OCI-LY3 (cell line): Measurements from ENCODE around the gene UBQLN3.

Experiments used
- H2AFZ ChIP-seq: fragments of 200-600, 300-600 bp; shearing (Covaris generic); 2 replicates; pipeline ENCODE4 v1.6.0; 2014; ENCODE audit warnings: antibody characterized with exemption, low read depth, low read length
- H3K27ac ChIP-seq: fragments of 200-600, 300-600 bp; sonication (generic); 2 replicates; pipeline ENCODE4 v1.5.1; 2014; ENCODE audit warnings: mild to moderate bottlenecking, low read length, moderate library complexity, mixed read lengths
- H3K27me3 ChIP-seq: fragments of 200-600, 300-600 bp; sonication (generic); 2 replicates; pipeline ENCODE4 v1.6.1; 2014; ENCODE audit warnings: low read depth, low read length, mixed read lengths
- H3K36me3 ChIP-seq: fragments of 200-600, 300-600 bp; sonication (generic); replicated peaks from 2 replicates; pipeline ENCODE3; 2014; ENCODE audit warnings: low read depth, low read length, mixed read lengths
- H3K4me1 ChIP-seq: fragments of 300-600, 200-600 bp; sonication (generic); 2 replicates; pipeline ENCODE4 v1.6.1; 2014; ENCODE audit warnings: low read length, mixed read lengths
- H3K4me2 ChIP-seq: fragments of 200-600, 300-600 bp; sonication (generic); 2 replicates; pipeline ENCODE4 v1.6.1; 2014; ENCODE audit warnings: low read length, mixed read lengths
- H3K4me3 ChIP-seq: fragments of 300-600, 200-600 bp; sonication (generic); 2 replicates; pipeline ENCODE4 v1.5.1; 2014; ENCODE audit warnings: antibody characterized with exemption, mild to moderate bottlenecking, low read length, moderate library complexity
- H3K79me2 ChIP-seq: fragments of 300-600, 200-600 bp; shearing (Covaris generic); 2 replicates; pipeline ENCODE4 v1.6.1; 2014; ENCODE audit warnings: mild to moderate bottlenecking, low read length, mixed read lengths
- H3K9ac ChIP-seq: fragments of 300-600, 200-600 bp; shearing (Covaris generic); 2 replicates; pipeline ENCODE4 v1.6.0; 2014; ENCODE audit warnings: mild to moderate bottlenecking, low read length, moderate library complexity
- H3K9me3 ChIP-seq: fragments of 200-600, 300-600 bp; shearing (Covaris generic); 2 replicates; pipeline ENCODE4 v1.6.1; 2014; ENCODE audit warnings: low read length, mixed read lengths; ENCODE audit not compliant: insufficient read depth
- H4K20me1 ChIP-seq: fragments of 200-600, 300-600 bp; sonication (generic); 2 replicates; pipeline ENCODE4 v1.6.1; 2016; ENCODE audit warnings: low read length, mixed read lengths; ENCODE audit not compliant: insufficient read depth
- CTCF ChIP-seq: fragments of 200-600, 300-600 bp; sonication (generic); IDR thresholded peaks from 2 replicates; pipeline ENCODE4 v1.5.1; 2014; ENCODE audit warnings: antibody characterized with exemption, low read length, low read depth
- EZH2phosphoT487 ChIP-seq: fragments of 200-600 bp; shearing (Covaris generic); IDR thresholded peaks from 2 replicates; pipeline ENCODE4 v1.6.1; 2018; ENCODE audit warnings: antibody characterized with exemption, mixed run types, low read depth

UBQLN3 gene

GRCh38 chr11:5500393-5500801 is 9.4 kb downstream of the UBQLN3 start:
- no peaks in the 10 kb centered on the region for H3K27me3 ChIP-seq
- H4K20me1 ChIP-seq = no peaks in the 10 kb centered on the region
- H2AFZ ChIP-seq = no peak overlapping the region
- no peaks in the 10 kb centered on the region for H3K4me1 ChIP-seq
- H3K79me2 ChIP-seq = no peaks in the 10 kb centered on the region
- no peaks in the 10 kb centered on the region for H3K36me3 ChIP-seq
- TF ChIP-seq EZH2phosphoT487 = no peak
- no peak overlapping the region for H3K27ac ChIP-seq
- no peak overlapping the region for H3K4me2 ChIP-seq
- H3K9me3 ChIP-seq = no peaks in the 10 kb centered on the region
- no peak overlapping the region for H3K4me3 ChIP-seq
- H3K9ac ChIP-seq = no peak overlapping the region

GRCh38 chr11:5499671-5500070 is 10.1 kb downstream of the UBQLN3 start:
- no peaks in the 10 kb centered on the region for H3K4me1 ChIP-seq
- H3K4me3 ChIP-seq = no peak overlapping the region
- no peak overlapping the region for H2AFZ ChIP-seq
- no peak overlapping the region for H3K27ac ChIP-seq
- no peaks in the 10 kb centered on the region for H3K9me3 ChIP-seq
- H4K20me1 ChIP-seq = no peaks in the 10 kb centered on the region
- H3K27me3 ChIP-seq = no peaks in the 10 kb centered on the region
- TF ChIP-seq CTCF = no peak
- no peak for TF ChIP-seq EZH2phosphoT487
- H3K9ac ChIP-seq = no peak overlapping the region
- H3K79me2 ChIP-seq = no peaks in the 10 kb centered on the region
- no peak overlapping the region for H3K4me2 ChIP-seq
- no peaks in the 10 kb centered on the region for H3K36me3 ChIP-seq

- Histone ChIP-seq H4K20me1 (no peaks in the 10 kb centered on the region), H3K4me1 (peaks cover 4% of the 10 kb centered on the region; the same call in 1 of the 2 replicates), H3K27me3 (0 out of 2 replicates have a peak, but pooled peaks cover 7% of the 10 kb centered on the region), H2AFZ (no peak overlapping the region), H3K36me3 (no peaks in the 10 kb centered on the region), H3K9ac (no peak overlapping the region), H3K9me3 (no peaks in the 10 kb centered on the region), H3K4me2 (no peak overlapping the region), H3K27ac (no peak overlapping the region), H3K4me3 (no peak overlapping the region), H3K79me2 (no peaks in the 10 kb centered on the region)
- TF ChIP-seq CTCF (no peak), EZH2phosphoT487 (no peak)
These were observed 20.0 kb downstream of the UBQLN3 start for GRCh38 chr11:5489576-5490357.

- no peaks in the 10 kb centered on the region for H3K79me2 ChIP-seq
- H3K36me3 ChIP-seq = no peaks in the 10 kb centered on the region
- TF ChIP-seq EZH2phosphoT487 (no peak), CTCF (no peak)
- no peak overlapping the region for H3K4me2 ChIP-seq
- no peaks in the 10 kb centered on the region for H4K20me1 ChIP-seq
- H3K4me3 ChIP-seq = no peak overlapping the region
- no peak overlapping the region for H3K27ac ChIP-seq
- H3K9me3 ChIP-seq = no peaks in the 10 kb centered on the region
- H2AFZ ChIP-seq = no peak overlapping the region
- no peak overlapping the region for H3K9ac ChIP-seq
- H3K4me1 ChIP-seq = peaks cover 4% of the 10 kb centered on the region; the same call in 1 of the 2 replicates
- H3K27me3 ChIP-seq = 0 out of 2 replicates have a peak, but pooled peaks cover 7% of the 10 kb centered on the region
These were observed 20.9 kb downstream of the UBQLN3 start for GRCh38 chr11:5488798-5489399.
